Measurements from ENCODE around the gene NNMT. TPM values are rescaled to one million over a fixed set of nuclear protein-coding genes. Genes with fewer than 3 reads are reported as not detected.

The NNMT gene
- total and polyA plus RNA-seq, 2 experiments from 2014 or later, result 1,043 to 1,317 TPM

GRCh38 chr11:114301088-114301487 is 4.9 kb downstream of the NNMT start:
- H3K4me2 ChIP-seq (ENCODE audit: unreplicated experiment), result peak overlapping the region; percentile 97
- H3F3A ChIP-seq (ENCODE audit: insufficient read depth), result peaks cover 83% of the 10 kb centered on the region
- no peaks in the 10 kb centered on the region for H3K9me2 ChIP-seq (ENCODE audit: insufficient read depth)
- H3K4me3 ChIP-seq, result peak overlapping the region; percentile 99
- no peaks in the 10 kb centered on the region for H3K9me3 ChIP-seq (ENCODE audit: low read depth)
- 97 to 99% methylated on average over 4 of the region's 4 CpGs for WGBS, 2 experiments (ENCODE audit: low coverage in 1 of 2, low lambda C conversion rate in 2 of 2, missing lambda C conversion rate in 2 of 2)
- H3K9ac ChIP-seq, result peak overlapping the region; percentile 100
- in situ Hi-C loops (cut with MboI), result no loop called here
- H3K36me3 ChIP-seq (ENCODE audit: low read depth), result peaks cover 77% of the 10 kb centered on the region
- no peak for TF ChIP-seq EZH2phosphoT487 (IDR thresholded peaks at IDR 0.05; ENCODE audit: insufficient read depth, low read depth)
- no peak for TF ChIP-seq EZH2 (IDR thresholded peaks at IDR 0.05; ENCODE audit: insufficient read depth, poor library complexity, severe bottlenecking)
- DNase-seq, result no peak
- peaks cover 10% of the 10 kb centered on the region; the same call in 1 of the 2 replicates for H4K20me1 ChIP-seq (ENCODE audit: insufficient read depth)
- peaks cover 24% of the 10 kb centered on the region for H3K4me1 ChIP-seq (ENCODE audit: insufficient read depth)
- H3K27ac ChIP-seq, result peak overlapping the region; percentile 100
- no peaks in the 10 kb centered on the region for H3K27me3 ChIP-seq (replicated peaks; ENCODE audit: insufficient read depth)
- no peak overlapping the region for H2AFZ ChIP-seq
- peaks cover 96% of the 10 kb centered on the region for H3K79me2 ChIP-seq (ENCODE audit: insufficient read depth)

DNA sequence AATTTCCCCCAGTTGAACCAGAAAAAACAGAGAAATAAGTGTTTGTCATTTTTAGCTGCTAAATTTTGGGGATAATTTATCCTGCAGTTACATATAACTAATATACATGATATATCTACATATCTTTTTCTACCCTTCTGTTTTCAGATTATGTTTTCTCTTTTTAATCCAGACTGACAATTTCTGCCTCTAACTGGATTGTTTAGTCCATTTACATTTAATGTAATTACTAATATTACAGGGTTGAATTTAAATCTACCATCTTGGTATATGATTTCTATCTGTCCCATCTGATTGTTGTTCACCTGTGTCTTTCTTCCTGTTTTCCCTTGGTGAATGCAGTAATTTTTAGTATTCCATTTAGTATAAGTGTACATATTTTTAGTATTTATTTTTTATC is 5.7 kb downstream of the NNMT start:
- Histone ChIP-seq H3K4me3 (peak overlapping the region; percentile 99), H3K9me3 (ENCODE audit: low read depth) (no peaks in the 10 kb centered on the region), H4K20me1 (ENCODE audit: insufficient read depth) (peaks cover 10% of the 10 kb centered on the region; the same call in 1 of the 2 replicates), H3K9me2 (ENCODE audit: insufficient read depth) (no peaks in the 10 kb centered on the region), H3K27ac (peak overlapping the region; percentile 100), H3F3A (ENCODE audit: insufficient read depth) (peaks cover 84% of the 10 kb centered on the region), H3K36me3 (ENCODE audit: low read depth) (peaks cover 77% of the 10 kb centered on the region), H2AFZ (no peak overlapping the region), H3K79me2 (ENCODE audit: insufficient read depth) (peaks cover 98% of the 10 kb centered on the region), H3K9ac (peak overlapping the region; percentile 100), H3K4me1 (ENCODE audit: insufficient read depth) (peaks cover 32% of the 10 kb centered on the region), H3K4me2 (ENCODE audit: unreplicated experiment) (peak overlapping the region; percentile 97), H3K27me3 (replicated peaks; ENCODE audit: insufficient read depth) (no peaks in the 10 kb centered on the region)
- TF ChIP-seq EZH2 (IDR thresholded peaks at IDR 0.05; ENCODE audit: insufficient read depth, poor library complexity, severe bottlenecking), result no peak
- no peak for TF ChIP-seq EZH2phosphoT487 (IDR thresholded peaks at IDR 0.05; ENCODE audit: insufficient read depth, low read depth)
- DNase-seq, result no peak
- in situ Hi-C loops (cut with MboI), result no loop called here

- Histone ChIP-seq H3K4me3 (peak overlapping the region; percentile 99), H3K4me1 (ENCODE audit: insufficient read depth) (peaks cover 38% of the 10 kb centered on the region)
- in situ Hi-C loops (cut with MboI), result no loop called here
Measured at GRCh38 chr11:114302663-114303062, 6.5 kb downstream of the NNMT start.

DNA sequence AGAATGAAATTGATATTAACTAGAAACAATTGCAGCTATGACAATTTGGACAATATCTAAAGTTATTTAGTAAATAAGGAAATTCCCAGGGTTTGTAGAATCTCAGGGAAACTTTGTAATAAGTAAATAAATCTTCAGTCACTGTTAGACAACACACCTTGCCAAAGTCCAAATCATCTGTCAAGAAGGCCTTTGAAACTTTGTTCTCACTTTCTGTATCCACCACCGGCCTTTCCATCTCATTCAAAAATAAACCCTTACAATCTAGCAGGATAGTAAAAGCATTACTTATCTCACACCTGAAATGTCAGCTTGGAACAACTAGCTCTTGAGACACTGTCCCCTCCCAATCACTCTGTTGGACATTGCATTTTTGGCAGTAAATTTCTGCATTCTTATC is 7.9 kb downstream of the NNMT start:
- H3K9me3 ChIP-seq (ENCODE audit: low read depth), result no peaks in the 10 kb centered on the region
- H3K27ac ChIP-seq, result peak overlapping the region; percentile 46

More at GRCh38 chr11:114302663-114303062, 6.5 kb downstream of the NNMT start:
- Histone ChIP-seq H3K27ac (peak overlapping the region; percentile 46), H3K79me2 (ENCODE audit: insufficient read depth) (peaks cover 98% of the 10 kb centered on the region), H3K27me3 (replicated peaks; ENCODE audit: insufficient read depth) (no peaks in the 10 kb centered on the region), H3K4me2 (ENCODE audit: unreplicated experiment) (peak overlapping the region; percentile 97), H3K9me3 (ENCODE audit: low read depth) (no peaks in the 10 kb centered on the region), H3K9ac (peak overlapping the region; percentile 50), H2AFZ (no peak overlapping the region), H3K9me2 (ENCODE audit: insufficient read depth) (no peaks in the 10 kb centered on the region), H3K36me3 (ENCODE audit: low read depth) (peaks cover 74% of the 10 kb centered on the region), H3F3A (ENCODE audit: insufficient read depth) (peaks cover 82% of the 10 kb centered on the region), H4K20me1 (ENCODE audit: insufficient read depth) (peaks cover 10% of the 10 kb centered on the region; the same call in 1 of the 2 replicates)
- TF ChIP-seq EZH2phosphoT487 (IDR thresholded peaks at IDR 0.05; ENCODE audit: insufficient read depth, low read depth), result no peak
- TF ChIP-seq EZH2 (IDR thresholded peaks at IDR 0.05; ENCODE audit: insufficient read depth, poor library complexity, severe bottlenecking), result no peak
- no peak for DNase-seq
- WGBS, 2 experiments (ENCODE audit: low coverage in 1 of 2, low lambda C conversion rate in 2 of 2, missing lambda C conversion rate in 2 of 2), result 54 to 63% methylated on average over 1 of the region's 1 CpG

More for the DNA sequence above, 7.9 kb downstream of the NNMT start:
- H4K20me1 ChIP-seq (ENCODE audit: insufficient read depth), result peaks cover 10% of the 10 kb centered on the region; the same call in 1 of the 2 replicates
- no peak overlapping the region for H2AFZ ChIP-seq
- H3K9ac ChIP-seq, result peak overlapping the region; percentile 50
- peaks cover 62% of the 10 kb centered on the region for H3K36me3 ChIP-seq (ENCODE audit: low read depth)
- H3F3A ChIP-seq (ENCODE audit: insufficient read depth), result peaks cover 81% of the 10 kb centered on the region
- H3K79me2 ChIP-seq (ENCODE audit: insufficient read depth), result peaks cover 98% of the 10 kb centered on the region
- H3K27me3 ChIP-seq (replicated peaks; ENCODE audit: insufficient read depth), result no peaks in the 10 kb centered on the region
- H3K4me3 ChIP-seq, result peak overlapping the region; percentile 99
- peaks cover 51% of the 10 kb centered on the region for H3K4me1 ChIP-seq (ENCODE audit: insufficient read depth)
- WGBS, 2 experiments (ENCODE audit: low coverage in 1 of 2, low lambda C conversion rate in 2 of 2, missing lambda C conversion rate in 2 of 2), result 90 to 100% methylated on average over 1 of the region's 1 CpG
- in situ Hi-C loops (cut with MboI), result no loop called here
- DNase-seq, result no peak
- H3K4me2 ChIP-seq (ENCODE audit: unreplicated experiment), result peak overlapping the region; percentile 97
- no peak for TF ChIP-seq EZH2phosphoT487 (IDR thresholded peaks at IDR 0.05; ENCODE audit: insufficient read depth, low read depth)
- no peak for TF ChIP-seq EZH2 (IDR thresholded peaks at IDR 0.05; ENCODE audit: insufficient read depth, poor library complexity, severe bottlenecking)
- no peaks in the 10 kb centered on the region for H3K9me2 ChIP-seq (ENCODE audit: insufficient read depth)

Data from GM23248 (cell line).